Parathyroid adenoma (tissue), 2 donors: ENCODE data around the gene MGST2.

Experiments
- H2AFZ ChIP-seq: fragments of 300-600 bp; sonication (generic); one replicate; pipeline ENCODE4 v1.7.0; 2017; ENCODE audit warnings: antibody characterized with exemption, mild to moderate bottlenecking
- H3K27ac ChIP-seq: fragments of 300-600 bp; sonication (generic); one replicate; pipeline ENCODE4 v1.7.0; 2017
- H3K27me3 ChIP-seq: fragments of 300-600 bp; sonication (generic); one replicate; pipeline ENCODE4 v1.7.0; 2017; ENCODE audit warnings: low read length; ENCODE audit not compliant: control insufficient read depth, insufficient read depth
- H3K36me3 ChIP-seq: fragments of 300-600 bp; sonication (generic); one replicate; pipeline ENCODE4 v1.7.0; 2017; ENCODE audit warnings: low read length; ENCODE audit not compliant: control insufficient read depth, insufficient read depth
- H3K4me1 ChIP-seq: fragments of 300-600 bp; sonication (generic); one replicate; pipeline ENCODE4 v1.7.0; 2017; ENCODE audit warnings: control low read depth
- H3K4me2 ChIP-seq: fragments of 300-600 bp; sonication (generic); one replicate; pipeline ENCODE4 v1.7.0; 2017; ENCODE audit warnings: low read length
- H3K4me3 ChIP-seq: fragments of 300-600 bp; sonication (generic); one replicate; pipeline ENCODE4 v1.7.0; 2017; ENCODE audit warnings: low read depth, low read length
- H3K79me2 ChIP-seq: fragments of 300-600 bp; sonication (generic); one replicate; pipeline ENCODE4 v1.7.0; 2017; ENCODE audit warnings: control low read depth
- H3K9ac ChIP-seq: fragments of 300-600 bp; sonication (generic); one replicate; pipeline ENCODE4 v1.7.0; 2017; ENCODE audit warnings: mild to moderate bottlenecking
- H3K9me3 ChIP-seq: fragments of 300-600 bp; sonication (generic); one replicate; pipeline ENCODE4 v1.7.0; 2017; ENCODE audit warnings: low read length; ENCODE audit not compliant: control insufficient read depth
- TF ChIP-seq, protein P1 (sequence below): fragments of 300-600 bp; sonication (generic); IDR thresholded peaks from one replicate; pipeline ENCODE4 v1.7.0; 2017; ENCODE audit warnings: antibody characterized with exemption, mild to moderate bottlenecking
- donor health status: primary hyperparathyroidism.

MGST2 gene

DNA sequence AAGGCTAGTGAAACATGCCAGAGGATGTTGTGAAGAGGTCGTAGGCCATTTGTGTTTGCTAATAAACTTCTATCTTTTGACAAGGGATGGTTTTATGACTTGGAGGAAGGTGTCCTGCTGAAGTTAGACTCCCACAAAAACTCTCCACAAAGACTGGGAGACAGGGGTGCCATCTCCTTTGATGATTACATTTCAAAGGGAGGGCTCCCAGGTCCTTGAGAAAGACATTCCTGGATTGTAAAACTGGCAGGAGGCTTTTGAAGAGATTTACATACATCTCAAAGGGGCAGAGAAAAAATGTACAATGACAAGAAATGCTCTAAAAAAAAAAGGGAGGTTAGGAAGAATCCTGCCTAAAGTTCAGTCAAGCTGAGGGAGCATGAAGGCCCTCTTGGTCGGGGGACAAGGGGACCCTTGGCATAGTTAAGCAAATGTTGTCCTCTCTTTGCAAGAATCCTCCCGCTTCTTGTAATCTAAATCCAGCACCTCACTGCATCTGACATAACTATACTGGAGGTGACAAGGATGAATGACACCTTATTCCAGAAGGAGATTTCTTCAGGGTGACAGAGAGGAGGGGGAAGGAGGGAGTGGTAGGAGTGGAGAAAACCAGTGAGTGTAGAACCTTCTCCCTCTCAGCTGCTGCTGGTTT, 41.1 kb upstream of the MGST2 start:
- no peaks in the 10 kb centered on the region for H3K27me3 ChIP-seq
- no peaks in the 10 kb centered on the region for H3K36me3 ChIP-seq
- H2AFZ ChIP-seq, result no peak overlapping the region
- H3K79me2 ChIP-seq, result no peaks in the 10 kb centered on the region
- no peak overlapping the region for H3K27ac ChIP-seq
- no peak overlapping the region for H3K9ac ChIP-seq
- peaks cover 2% of the 10 kb centered on the region for H3K4me1 ChIP-seq
- TF ChIP-seq, protein P1, sequence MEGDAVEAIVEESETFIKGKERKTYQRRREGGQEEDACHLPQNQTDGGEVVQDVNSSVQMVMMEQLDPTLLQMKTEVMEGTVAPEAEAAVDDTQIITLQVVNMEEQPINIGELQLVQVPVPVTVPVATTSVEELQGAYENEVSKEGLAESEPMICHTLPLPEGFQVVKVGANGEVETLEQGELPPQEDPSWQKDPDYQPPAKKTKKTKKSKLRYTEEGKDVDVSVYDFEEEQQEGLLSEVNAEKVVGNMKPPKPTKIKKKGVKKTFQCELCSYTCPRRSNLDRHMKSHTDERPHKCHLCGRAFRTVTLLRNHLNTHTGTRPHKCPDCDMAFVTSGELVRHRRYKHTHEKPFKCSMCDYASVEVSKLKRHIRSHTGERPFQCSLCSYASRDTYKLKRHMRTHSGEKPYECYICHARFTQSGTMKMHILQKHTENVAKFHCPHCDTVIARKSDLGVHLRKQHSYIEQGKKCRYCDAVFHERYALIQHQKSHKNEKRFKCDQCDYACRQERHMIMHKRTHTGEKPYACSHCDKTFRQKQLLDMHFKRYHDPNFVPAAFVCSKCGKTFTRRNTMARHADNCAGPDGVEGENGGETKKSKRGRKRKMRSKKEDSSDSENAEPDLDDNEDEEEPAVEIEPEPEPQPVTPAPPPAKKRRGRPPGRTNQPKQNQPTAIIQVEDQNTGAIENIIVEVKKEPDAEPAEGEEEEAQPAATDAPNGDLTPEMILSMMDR, result no peak
- no peak overlapping the region for H3K4me3 ChIP-seq
- H3K9me3 ChIP-seq, result no peaks in the 10 kb centered on the region
- no peak overlapping the region for H3K4me2 ChIP-seq

DNA sequence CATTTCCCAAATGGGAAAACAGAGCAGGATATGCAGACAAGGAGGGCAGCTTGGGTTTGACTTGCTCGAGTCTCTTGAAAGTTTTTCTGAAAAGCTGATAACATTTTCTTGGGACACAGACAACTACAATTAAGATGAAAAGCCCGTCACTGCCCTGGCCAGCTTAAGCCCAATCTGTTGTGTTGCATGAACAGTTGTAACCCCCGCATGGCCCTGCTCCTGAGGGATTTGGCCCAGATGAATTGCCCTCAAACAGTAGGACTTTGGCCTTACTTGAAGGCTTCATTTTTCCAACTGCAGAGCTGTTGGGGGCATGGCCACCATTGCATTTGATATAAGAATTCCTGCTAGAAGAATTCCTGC, 40.5 kb upstream of the MGST2 start:
- no peak overlapping the region for H3K4me3 ChIP-seq

DNA sequence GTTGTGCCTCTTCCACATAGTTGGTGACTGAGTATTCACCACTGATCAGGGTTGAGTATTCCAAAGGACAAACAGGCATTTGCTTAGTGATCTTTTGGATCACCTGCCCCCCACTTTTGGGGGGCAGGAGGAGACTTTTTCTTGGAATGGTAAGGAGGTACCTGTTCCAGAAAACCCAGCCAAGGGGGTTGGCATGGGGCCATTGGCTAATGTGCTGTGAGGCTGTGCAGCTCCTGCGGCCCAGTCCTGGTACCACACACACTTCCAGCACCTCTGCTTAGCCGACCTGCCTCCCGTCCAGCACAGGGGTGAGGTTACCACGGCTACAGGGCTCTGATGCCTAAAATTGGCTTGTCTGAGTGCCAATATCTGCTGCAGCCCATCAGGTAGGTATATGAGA, 40.1 kb upstream of the MGST2 start:
- peaks cover 4% of the 10 kb centered on the region for H3K4me1 ChIP-seq
- H3K27ac ChIP-seq, result no peak overlapping the region
- no peaks in the 10 kb centered on the region for H3K27me3 ChIP-seq
- H3K9me3 ChIP-seq, result no peaks in the 10 kb centered on the region
- TF ChIP-seq, protein P1, result no peak
- H3K36me3 ChIP-seq, result no peaks in the 10 kb centered on the region
- H3K9ac ChIP-seq, result no peak overlapping the region
- H3K79me2 ChIP-seq, result no peaks in the 10 kb centered on the region
- no peak overlapping the region for H2AFZ ChIP-seq
- no peak overlapping the region for H3K4me2 ChIP-seq
- no peak overlapping the region for H3K4me3 ChIP-seq

More for the DNA sequence above, 40.5 kb upstream of the MGST2 start:
- H2AFZ ChIP-seq, result no peak overlapping the region
- H3K27ac ChIP-seq, result no peak overlapping the region
- no peaks in the 10 kb centered on the region for H3K9me3 ChIP-seq
- H3K4me1 ChIP-seq, result peaks cover 4% of the 10 kb centered on the region
- TF ChIP-seq, protein P1, result no peak
- no peaks in the 10 kb centered on the region for H3K79me2 ChIP-seq
- no peaks in the 10 kb centered on the region for H3K36me3 ChIP-seq
- no peak overlapping the region for H3K9ac ChIP-seq
- no peak overlapping the region for H3K4me2 ChIP-seq
- H3K27me3 ChIP-seq, result no peaks in the 10 kb centered on the region

DNA sequence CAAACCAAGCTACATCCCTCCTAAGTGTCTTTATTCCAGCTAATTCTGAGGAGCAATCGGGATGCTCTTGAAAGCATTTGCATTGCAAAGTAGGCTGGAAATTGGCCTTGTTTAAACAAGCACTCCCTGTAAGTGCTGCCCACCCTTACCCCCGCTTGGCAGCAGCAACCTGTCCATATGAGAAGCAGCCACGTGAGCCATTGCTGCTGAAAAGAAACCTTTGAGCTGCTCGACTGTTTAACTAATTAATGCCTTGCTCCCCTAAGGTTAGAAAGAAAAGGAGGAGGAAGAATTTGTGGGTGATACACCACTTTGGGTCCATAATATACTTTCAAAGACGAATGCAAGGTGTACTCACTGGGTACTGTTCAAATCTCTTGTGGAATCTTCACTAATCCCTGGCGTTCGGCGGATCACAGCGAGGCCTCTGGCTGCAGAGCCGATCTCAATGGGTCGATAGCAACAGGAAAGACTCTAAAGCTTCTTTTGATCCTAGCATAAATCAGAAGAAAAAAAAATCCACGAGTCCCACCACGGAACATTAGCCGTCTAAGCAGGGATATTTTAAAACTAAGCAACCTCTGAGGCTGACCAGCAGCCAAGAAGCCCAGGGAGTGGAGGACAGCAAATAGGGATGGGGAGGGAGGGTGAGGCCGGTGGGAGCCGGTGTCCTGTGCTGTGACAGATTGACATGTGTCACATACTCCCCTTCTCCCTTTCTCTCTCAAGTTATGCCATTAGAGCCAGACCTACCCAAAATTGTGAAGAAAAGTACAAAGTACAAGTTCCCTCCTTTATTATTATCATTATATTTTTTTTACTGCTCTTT, 37.2 kb upstream of the MGST2 start:
- Histone ChIP-seq H2AFZ (no peak overlapping the region), H3K36me3 (no peaks in the 10 kb centered on the region), H3K9ac (no peak overlapping the region), H3K9me3 (no peaks in the 10 kb centered on the region), H3K27ac (no peak overlapping the region), H3K4me2 (no peak overlapping the region), H3K4me1 (peaks cover 7% of the 10 kb centered on the region), H3K4me3 (no peak overlapping the region), H3K27me3 (no peaks in the 10 kb centered on the region), H3K79me2 (no peaks in the 10 kb centered on the region)
- TF ChIP-seq, protein P1, result no peak
